Measurements from ENCODE around the gene PTTG1. TPM values are rescaled to one million over a fixed set of nuclear protein-coding genes. Genes with fewer than 3 reads are reported as not detected.
A peak's percentile ranks its signal among the peaks of the same experiment; 100 is the strongest.

PTTG1 gene
- total RNA-seq, 2 experiments from 2014 or later = 15.1 to 17.6 TPM

GRCh38 chr5:160466116-160466515 is 44.5 kb downstream of the PTTG1 start:
- intact Hi-C loops (cut with DNase I, micrococcal nuclease) = loop anchor here in 1 of 2 experiments (5.0 kb wide), 1 partner anchor 44 kb away; the partner anchor contains the start of gene PTTG1
- H3K27me3 Mint-ChIP-seq = no peaks in the 10 kb centered on the region
- Histone ChIP-seq H3K9me3 (ENCODE audit: control insufficient read depth in 1 of 2, insufficient read depth in 1 of 2, low read length in 2 of 2) (no peaks in the 10 kb centered on the region), H3K27ac (ENCODE audit: low read depth in 1 of 2, low read length in 2 of 2) (no peak overlapping the region), H3K4me1 (ENCODE audit: insufficient read depth, low read length) (peaks cover 32% of the 10 kb centered on the region), H3K4me3 (ENCODE audit: low read length) (no peak overlapping the region), H3K36me3 (ENCODE audit: insufficient read depth, low read length) (no peaks in the 10 kb centered on the region), H3K27me3 (ENCODE audit: control insufficient read depth in 1 of 2, insufficient read depth in 2 of 2, low read length in 2 of 2) (no peaks in the 10 kb centered on the region)
- H3K4me1 Mint-ChIP-seq (ENCODE audit: low read depth) = peaks cover 70% of the 10 kb centered on the region
- peak overlapping the region; percentile 11 for H3K4me3 Mint-ChIP-seq
- CTCF ChIA-PET = interaction anchor here (1.3 to 4.9 kb wide), 3 partner anchors 11 to 47 kb away, joined by 3 to 43 read pairs (median 9); partner anchors contain the start of gene SLU7
- DNase-seq (no peak), ATAC-seq (ENCODE audit: poor library complexity) (no peak)
- no peak for TF ChIP-seq CTCF (IDR thresholded peaks at IDR 0.05)
- H3K9me3 Mint-ChIP-seq = no peaks in the 10 kb centered on the region
- H3K36me3 Mint-ChIP-seq (ENCODE audit: low read depth) = no peaks in the 10 kb centered on the region
- peak overlapping the region; percentile 88 for H3K27ac Mint-ChIP-seq
- POLR2A ChIA-PET = interaction anchor here (2.4 to 3.7 kb wide), 4 partner anchors 12 to 47 kb away, joined by 20 to 31 read pairs (median 25); partner anchors contain the start of gene SLU7

- POLR2A ChIA-PET = interaction anchor here (0.9 to 3.7 kb wide), 9 partner anchors 11 to 48 kb away, joined by 3 to 31 read pairs (median 10); partner anchors contain the start of gene SLU7
These were observed 45.4 kb downstream of the PTTG1 start for GRCh38 chr5:160466889-160467554.

More at GRCh38 chr5:160466889-160467554, 45.4 kb downstream of the PTTG1 start:
- no peak for TF ChIP-seq CTCF (IDR thresholded peaks at IDR 0.05)
- DNase-seq (no peak), ATAC-seq (ENCODE audit: poor library complexity) (no peak)
- Histone ChIP-seq H3K27ac (ENCODE audit: low read depth in 1 of 2, low read length in 2 of 2) (peak overlapping the region; percentile 50 to 64), H3K4me1 (ENCODE audit: insufficient read depth, low read length) (peaks cover 36% of the 10 kb centered on the region), H3K9me3 (ENCODE audit: control insufficient read depth in 1 of 2, insufficient read depth in 1 of 2, low read length in 2 of 2) (no peaks in the 10 kb centered on the region), H3K27me3 (ENCODE audit: control insufficient read depth in 1 of 2, insufficient read depth in 2 of 2, low read length in 2 of 2) (no peaks in the 10 kb centered on the region), H3K4me3 (ENCODE audit: low read length) (peak overlapping the region; percentile 69), H3K36me3 (ENCODE audit: insufficient read depth, low read length) (no peaks in the 10 kb centered on the region)
- Mint-ChIP-seq H3K9me3 (no peaks in the 10 kb centered on the region), H3K4me1 (ENCODE audit: low read depth) (peaks cover 79% of the 10 kb centered on the region), H3K4me3 (peak overlapping the region; percentile 94), H3K27me3 (no peaks in the 10 kb centered on the region), H3K36me3 (ENCODE audit: low read depth) (no peaks in the 10 kb centered on the region), H3K27ac (peak overlapping the region; percentile 88)
- CTCF ChIA-PET = interaction anchor here (1.3 to 4.9 kb wide), 6 partner anchors 9 to 43 kb away, joined by 3 to 43 read pairs (median 6); no protein-coding TSS in a partner anchor
- intact Hi-C loops (cut with DNase I, micrococcal nuclease) = loop anchor here in 1 of 2 experiments (5.0 kb wide), 1 partner anchor 45 kb away; the partner anchor contains the start of gene PTTG1

Data from CD4-positive, alpha-beta T cell (primary cell).